Measurements from ENCODE around the gene SH3D19. TPM values are rescaled to one million over a fixed set of nuclear protein-coding genes. Genes with fewer than 3 reads are reported as not detected.

The SH3D19 gene
- total and polyA plus RNA-seq, 5 donors = 46.7 to 123 (median 87.5) TPM

- ATAC-seq (peak in 1 of 2 donors; percentile 45), DNase-seq (no peak)
- H3K27ac ChIP-seq (ENCODE audit: low read length) = no peak overlapping the region
- H3K27me3 ChIP-seq (ENCODE audit: control insufficient read depth, insufficient read depth) = no peaks in the 10 kb centered on the region
- H3K4me3 ChIP-seq (ENCODE audit: low read length) = no peak overlapping the region
- intact Hi-C loops (cut with DNase I) = no loop called here
- H3K9me3 ChIP-seq (ENCODE audit: control insufficient read depth, low read length) = no peaks in the 10 kb centered on the region
- peaks cover 4% of the 10 kb centered on the region for H3K4me1 ChIP-seq (ENCODE audit: control insufficient read depth, insufficient read depth, low read length)
These were observed 20.6 kb downstream of the SH3D19 start for GRCh38 chr4:151304755-151305154.

DNA sequence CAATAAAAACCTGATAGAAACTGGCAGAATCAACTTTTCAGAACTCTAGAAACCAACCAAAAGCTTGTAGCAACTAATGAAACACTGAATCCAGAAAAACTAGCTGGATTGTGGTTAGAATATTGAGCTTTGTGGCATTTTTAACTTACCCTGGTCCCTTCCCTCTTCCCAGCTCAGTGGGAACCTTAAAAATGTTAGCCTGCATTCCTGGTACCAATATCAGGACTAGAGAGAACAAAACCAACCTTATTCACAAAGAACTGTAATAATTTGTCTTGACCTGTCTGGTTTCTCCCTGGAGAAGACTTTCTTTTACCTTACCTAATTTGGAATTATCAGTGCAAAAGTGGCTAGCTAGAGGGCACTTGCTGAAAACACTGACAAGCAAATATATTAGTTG, 21.2 kb downstream of the SH3D19 start:
- ATAC-seq = no peak
- peaks cover 4% of the 10 kb centered on the region for H3K4me1 ChIP-seq (ENCODE audit: control insufficient read depth, insufficient read depth, low read length)

GRCh38 chr4:151302432-151302831, 23.0 kb downstream of the SH3D19 start:
- Histone ChIP-seq H3K4me3 (ENCODE audit: low read length) (no peak overlapping the region), H3K4me1 (ENCODE audit: control insufficient read depth, insufficient read depth, low read length) (peaks cover 2% of the 10 kb centered on the region), H3K27ac (ENCODE audit: low read length) (no peak overlapping the region), H3K9me3 (ENCODE audit: control insufficient read depth, low read length) (no peaks in the 10 kb centered on the region), H3K27me3 (ENCODE audit: control insufficient read depth, insufficient read depth) (no peaks in the 10 kb centered on the region)
- intact Hi-C loops (cut with DNase I) = no loop called here
- DNase-seq (no peak), ATAC-seq (no peak)
- 80% methylated on average over 4 of the region's 4 CpGs for WGBS

More for the DNA sequence above, 21.2 kb downstream of the SH3D19 start:
- Histone ChIP-seq H3K4me3 (ENCODE audit: low read length) (no peak overlapping the region), H3K27me3 (ENCODE audit: control insufficient read depth, insufficient read depth) (no peaks in the 10 kb centered on the region), H3K27ac (ENCODE audit: low read length) (no peak overlapping the region), H3K9me3 (ENCODE audit: control insufficient read depth, low read length) (no peaks in the 10 kb centered on the region)
- no peak for DNase-seq
- intact Hi-C loops (cut with DNase I) = no loop called here

DNA sequence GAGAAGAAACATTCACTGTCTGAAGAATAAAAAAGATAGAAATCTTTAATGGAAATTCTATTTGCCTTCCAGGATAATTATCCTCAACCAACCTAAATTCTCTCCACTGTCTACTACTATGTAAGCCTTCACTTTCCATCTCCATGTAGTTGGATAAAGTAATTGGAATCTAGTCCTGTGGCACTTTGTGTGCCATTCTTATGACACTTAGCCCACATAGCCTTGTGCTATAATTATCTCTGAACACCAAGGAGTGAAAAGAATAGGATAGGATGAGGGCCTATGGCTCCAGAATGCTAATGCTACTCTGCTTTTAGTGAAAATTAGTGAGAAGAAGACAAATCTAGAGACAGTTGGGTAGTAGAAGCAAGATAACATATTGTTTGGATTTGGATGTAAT, 28.2 kb downstream of the SH3D19 start:
- intact Hi-C loops (cut with DNase I) = no loop called here
- H3K27me3 ChIP-seq (ENCODE audit: control insufficient read depth, insufficient read depth) = no peaks in the 10 kb centered on the region
- H3K4me1 ChIP-seq (ENCODE audit: control insufficient read depth, insufficient read depth, low read length) = peaks cover 6% of the 10 kb centered on the region
- DNase-seq = no peak
- peak; percentile 69 to 80 for ATAC-seq
- no peaks in the 10 kb centered on the region for H3K9me3 ChIP-seq (ENCODE audit: control insufficient read depth, low read length)
- H3K27ac ChIP-seq (ENCODE audit: low read length) = no peak overlapping the region
- no peak overlapping the region for H3K4me3 ChIP-seq (ENCODE audit: low read length)

- peaks cover 6% of the 10 kb centered on the region for H3K4me1 ChIP-seq (ENCODE audit: control insufficient read depth, insufficient read depth, low read length)
- WGBS = 75% methylated on average over 3 of the region's 3 CpGs
- H3K9me3 ChIP-seq (ENCODE audit: control insufficient read depth, low read length) = no peaks in the 10 kb centered on the region
- intact Hi-C loops (cut with DNase I) = no loop called here
- no peak overlapping the region for H3K4me3 ChIP-seq (ENCODE audit: low read length)
- no peaks in the 10 kb centered on the region for H3K27me3 ChIP-seq (ENCODE audit: control insufficient read depth, insufficient read depth)
- ATAC-seq (no peak), DNase-seq (no peak)
- no peak overlapping the region for H3K27ac ChIP-seq (ENCODE audit: low read length)
These were observed 29.2 kb downstream of the SH3D19 start for GRCh38 chr4:151296227-151296626.

DNA sequence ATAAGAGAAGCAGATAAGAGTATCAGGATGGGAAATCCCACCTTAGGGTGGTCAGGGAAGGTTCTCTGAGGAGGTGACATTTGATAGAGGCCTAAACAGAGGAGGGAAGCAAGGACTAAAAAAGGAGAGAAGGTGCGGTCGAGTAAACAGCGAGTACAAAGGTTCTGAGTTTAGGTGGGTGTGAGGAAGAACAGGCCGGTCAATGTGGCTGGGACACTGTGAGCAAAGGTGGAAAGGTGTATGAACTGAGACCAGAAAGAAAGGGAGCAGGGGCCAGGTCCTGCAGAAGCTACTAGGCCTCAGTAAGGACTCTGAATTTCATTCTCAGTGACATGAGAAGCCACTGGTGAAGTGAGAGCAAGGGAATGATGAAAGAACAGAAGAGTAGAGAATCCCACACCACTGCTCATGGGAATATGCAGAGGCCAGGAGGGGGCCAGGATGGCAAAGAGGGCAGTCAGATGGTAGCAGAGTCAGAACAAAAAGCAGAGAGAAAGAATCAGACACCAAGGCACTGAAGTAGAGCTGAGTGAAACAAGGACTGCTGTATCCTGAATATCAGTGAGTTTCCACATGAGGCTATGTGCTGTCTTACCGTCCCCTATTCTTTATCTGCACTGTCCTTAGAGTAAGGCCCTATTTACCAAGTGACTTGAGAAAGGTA, 30.4 kb downstream of the SH3D19 start:
- ATAC-seq = peak in 1 of 2 donors; percentile 33
- intact Hi-C loops (cut with DNase I) = no loop called here
- no peak for DNase-seq
- H3K4me1 ChIP-seq (ENCODE audit: control insufficient read depth, insufficient read depth, low read length) = peaks cover 7% of the 10 kb centered on the region
- H3K4me3 ChIP-seq (ENCODE audit: low read length) = no peak overlapping the region
- 94% methylated on average over 5 of the region's 5 CpGs for WGBS
- peak overlapping the region; percentile 30 for H3K27ac ChIP-seq (ENCODE audit: low read length)
- H3K27me3 ChIP-seq (ENCODE audit: control insufficient read depth, insufficient read depth) = no peaks in the 10 kb centered on the region
- H3K9me3 ChIP-seq (ENCODE audit: control insufficient read depth, low read length) = no peaks in the 10 kb centered on the region

DNA sequence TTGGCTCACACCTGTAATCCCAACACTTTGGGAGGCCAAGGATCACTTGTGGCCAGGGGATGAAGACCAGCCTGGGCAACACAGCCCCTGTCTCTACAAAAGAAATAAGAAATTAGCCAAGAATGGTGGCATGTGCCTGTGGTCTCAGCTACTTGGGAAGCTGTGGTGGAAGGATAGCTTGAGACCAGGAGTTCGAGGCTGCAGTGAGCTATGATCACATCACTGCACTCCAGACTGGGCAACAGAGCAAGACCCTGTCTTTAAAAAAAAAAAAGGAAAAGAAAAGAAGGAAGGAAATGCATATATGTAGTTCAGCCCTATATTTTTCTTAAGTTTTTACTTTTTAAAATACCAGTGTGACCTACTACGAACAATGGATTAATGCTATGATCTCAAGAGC, 33.4 kb downstream of the SH3D19 start:
- Histone ChIP-seq H3K4me1 (ENCODE audit: control insufficient read depth, insufficient read depth, low read length) (peaks cover 7% of the 10 kb centered on the region), H3K4me3 (ENCODE audit: low read length) (no peak overlapping the region), H3K27ac (ENCODE audit: low read length) (no peak overlapping the region), H3K9me3 (ENCODE audit: control insufficient read depth, low read length) (no peaks in the 10 kb centered on the region), H3K27me3 (ENCODE audit: control insufficient read depth, insufficient read depth) (no peaks in the 10 kb centered on the region)
- WGBS = 96% methylated on average over 2 of the region's 2 CpGs
- ATAC-seq (no peak), DNase-seq (no peak)
- intact Hi-C loops (cut with DNase I) = no loop called here

DNA sequence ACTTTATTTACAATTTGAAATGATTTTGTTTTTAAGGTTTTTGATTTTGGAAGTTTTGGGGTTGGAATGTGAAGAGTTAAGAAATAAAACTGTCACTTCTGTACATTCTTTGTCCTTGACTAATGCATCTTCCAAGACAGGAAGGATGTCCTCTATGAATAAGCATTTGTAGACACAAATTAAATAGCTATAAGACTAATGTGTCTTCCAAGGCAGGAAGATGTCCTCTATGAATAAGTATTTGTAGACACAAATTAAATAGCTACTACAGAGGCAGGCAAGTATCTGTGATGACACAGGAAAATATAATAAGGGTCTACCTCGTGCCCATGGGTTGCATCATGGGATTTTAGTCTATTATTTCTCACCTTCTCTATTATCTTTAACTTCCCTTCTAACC, 33.9 kb downstream of the SH3D19 start:
- 49% methylated on average over 1 of the region's 1 CpG for WGBS
- ATAC-seq = no peak
- H3K27me3 ChIP-seq (ENCODE audit: control insufficient read depth, insufficient read depth) = no peaks in the 10 kb centered on the region
- peaks cover 7% of the 10 kb centered on the region for H3K4me1 ChIP-seq (ENCODE audit: control insufficient read depth, insufficient read depth, low read length)
- intact Hi-C loops (cut with DNase I) = no loop called here
- DNase-seq = no peak
- no peak overlapping the region for H3K4me3 ChIP-seq (ENCODE audit: low read length)
- no peak overlapping the region for H3K27ac ChIP-seq (ENCODE audit: low read length)
- no peaks in the 10 kb centered on the region for H3K9me3 ChIP-seq (ENCODE audit: control insufficient read depth, low read length)

GRCh38 chr4:151287409-151287808, 38.0 kb downstream of the SH3D19 start:
- no peaks in the 10 kb centered on the region for H3K9me3 ChIP-seq (ENCODE audit: control insufficient read depth, low read length)
- 86% methylated on average over 7 of the region's 7 CpGs for WGBS
- H3K27ac ChIP-seq (ENCODE audit: low read length) = no peak overlapping the region
- ATAC-seq (no peak), DNase-seq (no peak)
- no peaks in the 10 kb centered on the region for H3K27me3 ChIP-seq (ENCODE audit: control insufficient read depth, insufficient read depth)
- H3K4me1 ChIP-seq (ENCODE audit: control insufficient read depth, insufficient read depth, low read length) = peaks cover 4% of the 10 kb centered on the region
- intact Hi-C loops (cut with DNase I) = no loop called here
- H3K4me3 ChIP-seq (ENCODE audit: low read length) = no peak overlapping the region

GRCh38 chr4:151284534-151285245, 40.7 kb downstream of the SH3D19 start:
- WGBS = 43% methylated on average over 4 of the region's 4 CpGs
- ATAC-seq (peak in 1 of 2 donors; percentile 53), DNase-seq (no peak)
- no peaks in the 10 kb centered on the region for H3K27me3 ChIP-seq (ENCODE audit: control insufficient read depth, insufficient read depth)
- H3K27ac ChIP-seq (ENCODE audit: low read length) = peak overlapping the region; percentile 39
- intact Hi-C loops (cut with DNase I) = no loop called here
- peaks cover under 1% of the 10 kb centered on the region for H3K4me1 ChIP-seq (ENCODE audit: control insufficient read depth, insufficient read depth, low read length)
- no peak overlapping the region for H3K4me3 ChIP-seq (ENCODE audit: low read length)
- no peaks in the 10 kb centered on the region for H3K9me3 ChIP-seq (ENCODE audit: control insufficient read depth, low read length)

- Histone ChIP-seq H3K27me3 (ENCODE audit: control insufficient read depth, insufficient read depth) (no peaks in the 10 kb centered on the region), H3K4me1 (ENCODE audit: control insufficient read depth, insufficient read depth, low read length) (peaks cover 16% of the 10 kb centered on the region), H3K4me3 (ENCODE audit: low read length) (no peak within 1 kb of the TSS), H3K9me3 (ENCODE audit: control insufficient read depth, low read length) (no peaks in the 10 kb centered on the region), H3K27ac (ENCODE audit: low read length) (no peak within 1 kb of the TSS)
- intact Hi-C loops (cut with DNase I) = loop anchor here in 3 of 4 donors (2.0 to 10.0 kb wide), 3 partner anchors 78 to 86 kb away; no protein-coding TSS in a partner anchor
- 73% methylated on average over 7 of the region's 7 CpGs for WGBS
- peak; percentile 53 to 83 (median 79) for DNase-seq
- ATAC-seq = peak; percentile 69 to 81
These were observed 48.4 kb downstream of the SH3D19 start, which contains the start of gene PRSS48 for GRCh38 chr4:151276787-151277562. Gene PRSS48 (plus strand): TSS chr4:151277161. CDS start chr4:151277173, 12 bp downstream.
